Spleen (tissue), 7 donors: ENCODE measurements around the gene CSK.

ENCODE experiments used
- CTCF ChIP-seq, 11 experiments: fragments of 200-600 bp in 7 of 11; fragments of 450-650 bp in 4 of 11; sonication (generic) in 4 of 11; IDR thresholded peaks in 8 of 11; conservative IDR thresholded peaks in 3 of 11; 1 replicate in 7 of 11; 2 replicates in 4 of 11; pipeline versions ENCODE4 v1.4.0 to v1.8.0; 2016 to 2021; ENCODE audit warnings: antibody characterized with exemption in 11 of 11, inconsistent platforms in 4 of 11, mild to moderate bottlenecking in 1 of 11
- POLR2AphosphoS5 ChIP-seq, 3 donors: sonication (generic); formaldehyde crosslinking; IDR thresholded peaks; one replicate each; pipeline ENCODE4 v1.5.1; 2017; ENCODE audit warnings: antibody characterized with exemption in 3 of 3
- donor health status: DM: no; HTN: no; CAD: no; lungs with moderate emphysema.
- donor health status: DM: no; HTN: no; CAD: no.
- donor health status: DM: no; HTN: no; CAD: no.

- TF ChIP-seq POLR2AphosphoS5 (IDR thresholded peaks at IDR 0.05), result no peak
- TF ChIP-seq CTCF (IDR thresholded peaks at IDR 0.05 in 8 of 11, conservative IDR thresholded peaks at IDR 0.05 in 3 of 11), result no peak
Observed at GRCh38 chr15:74823324-74823723, 41.4 kb downstream of the CSK start.
